GM18526 (cell line): Measurements from ENCODE around the gene ZER1.

Experiments used
- POLR2A ChIP-seq: IDR thresholded peaks from 3 replicates; pipeline ENCODE4 v1.6.1; 2011; ENCODE audit not compliant: insufficient read length; ENCODE audit errors: extremely low read depth

ZER1 gene

GRCh38 chr9:128729302-128729701 is 42.4 kb downstream of the ZER1 start:
- no peak for TF ChIP-seq POLR2A

- TF ChIP-seq POLR2A, result no peak
These were observed 43.4 kb downstream of the ZER1 start for GRCh38 chr9:128728298-128728697.

GRCh38 chr9:128727640-128728248 is 44.0 kb downstream of the ZER1 start:
- TF ChIP-seq POLR2A, result no peak

- TF ChIP-seq POLR2A, result peak; percentile 38
These were observed 46.9 kb downstream of the ZER1 start for GRCh38 chr9:128724744-128725211.

- TF ChIP-seq POLR2A, result peak; percentile 98
These were observed 47.6 kb downstream of the ZER1 start, which contains the start of gene ZDHHC12 for GRCh38 chr9:128723866-128724743. TSS of gene ZDHHC12 (minus strand) at chr9:128724127. CDS start at chr9:128724093, 34 bp downstream.

GRCh38 chr9:128723352-128723865 is 48.3 kb downstream of the ZER1 start:
- TF ChIP-seq POLR2A, result no peak

- TF ChIP-seq POLR2A, result no peak
These were observed 49.1 kb downstream of the ZER1 start for GRCh38 chr9:128722380-128723351.

- no peak for TF ChIP-seq POLR2A
These were observed 50.2 kb downstream of the ZER1 start for GRCh38 chr9:128721487-128722010.

- TF ChIP-seq POLR2A, result no peak
These were observed 50.8 kb downstream of the ZER1 start for GRCh38 chr9:128720841-128721486.

GRCh38 chr9:128719919-128720605 is 51.7 kb downstream of the ZER1 start:
- TF ChIP-seq POLR2A, result no peak

- TF ChIP-seq POLR2A, result no peak
These were observed 53.3 kb downstream of the ZER1 start for GRCh38 chr9:128718475-128718874.

- no peak for TF ChIP-seq POLR2A
These were observed 53.7 kb downstream of the ZER1 start for GRCh38 chr9:128718047-128718446.

- TF ChIP-seq POLR2A, result no peak
These were observed 55.0 kb downstream of the ZER1 start for GRCh38 chr9:128716581-128717254.
